IMR-90 (cell line): ENCODE data around the gene NEK8. TPM values are rescaled to one million over a fixed set of nuclear protein-coding genes. Genes with fewer than 3 reads are reported as not detected.

Experiments
- ATAC-seq: fragments of 200-7000 bp; cut with Tn5 transposase; 2 replicates; pipeline ENCODE4 v1.9.1; 2020; ENCODE audit warnings: low read depth, mild to moderate bottlenecking, moderate library complexity
- BruUV-seq: library from RNA; stranded (reverse); fragments of 400-500 nt; replicated peaks from 2 replicates; lab custom pipeline; 2021; lab: Mats Ljungman, UMichigan
- CTCF ChIA-PET: fragments of 300-600 bp; formaldehyde crosslinking; extraction: SDS; loops from one replicate; lab custom pipeline; 2021; ENCODE audit warnings: antibody characterized with exemption; lab: Yijun Ruan, JAX
- POLR2A ChIA-PET: fragments of 300-600 bp; sonication (Branson Sonifier 250); formaldehyde crosslinking; loops from one replicate; lab custom pipeline; 2022; ENCODE audit warnings: antibody characterized with exemption; ENCODE audit not compliant: unreplicated experiment; lab: Charles Lee
- DNase-seq: peaks from one replicate; pipeline ENCODE4 v3.0.0; 2013
- H2AFZ ChIP-seq: replicated peaks from 2 replicates; pipeline ENCODE3; 2013; ENCODE audit warnings: low read length, mild to moderate bottlenecking; ENCODE audit not compliant: poor library complexity
- H2AK5ac ChIP-seq: 2 replicates; pipeline ENCODE4 v1.6.1; 2013; ENCODE audit warnings: low read depth, low read length, inconsistent platforms
- H2AK9ac ChIP-seq: replicated peaks from 2 replicates; pipeline ENCODE3; 2013; ENCODE audit warnings: mild to moderate bottlenecking, low read depth, low read length, moderate library complexity; ENCODE audit not compliant: poor library complexity
- H2BK120ac ChIP-seq: 2 replicates; pipeline ENCODE4 v1.6.1; 2013; ENCODE audit warnings: low read depth, low read length, inconsistent platforms
- H2BK15ac ChIP-seq: 3 replicates; pipeline ENCODE4 v1.6.1; 2013; ENCODE audit warnings: low read depth, low read length, inconsistent platforms
- H2BK20ac ChIP-seq: 2 replicates; pipeline ENCODE4 v1.6.1; 2013; ENCODE audit warnings: low read depth, mild to moderate bottlenecking, inconsistent platforms, low read length, moderate library complexity
- H2BK5ac ChIP-seq: 2 replicates; pipeline ENCODE4 v1.6.1; 2013; ENCODE audit warnings: mild to moderate bottlenecking, low read depth, low read length, inconsistent platforms; ENCODE audit not compliant: poor library complexity, severe bottlenecking
- H3K14ac ChIP-seq: replicated peaks from 2 replicates; pipeline ENCODE4 v1.6.1; 2013; ENCODE audit warnings: low read depth, low read length, inconsistent platforms
- H3K18ac ChIP-seq: 2 replicates; pipeline ENCODE4 v1.6.1; 2013; ENCODE audit warnings: low read depth, low read length, control low read depth
- H3K23ac ChIP-seq: 2 replicates; pipeline ENCODE4 v1.6.1; 2013; ENCODE audit warnings: low read depth, low read length, inconsistent platforms
- H3K27ac ChIP-seq: 2 replicates; pipeline ENCODE4 v1.5.1; 2013; ENCODE audit warnings: mild to moderate bottlenecking, control low read depth, low read length; ENCODE audit not compliant: insufficient read depth
- H3K27me3 ChIP-seq: 2 replicates; pipeline ENCODE4 v1.6.1; 2013; ENCODE audit warnings: low read length; ENCODE audit not compliant: control insufficient read depth, insufficient read depth
- H3K36me3 ChIP-seq: 2 replicates; pipeline ENCODE4 v1.6.1; 2013; ENCODE audit warnings: low read length, mixed read lengths; ENCODE audit not compliant: control insufficient read depth, insufficient read depth
- H3K4ac ChIP-seq: 2 replicates; pipeline ENCODE4 v1.6.1; 2013; ENCODE audit warnings: low read depth, low read length, inconsistent platforms
- H3K4me1 ChIP-seq: 2 replicates; pipeline ENCODE4 v1.6.1; 2013; ENCODE audit warnings: low read length, mixed read lengths; ENCODE audit not compliant: control insufficient read depth, insufficient read depth
- H3K4me2 ChIP-seq: 2 replicates; pipeline ENCODE4 v1.6.1; 2013; ENCODE audit warnings: low read depth, mild to moderate bottlenecking, control low read depth, low read length, moderate library complexity
- H3K4me3 ChIP-seq: 2 replicates; pipeline ENCODE4 v1.5.1; 2013; ENCODE audit warnings: low read depth, mild to moderate bottlenecking, control low read depth, low read length, moderate library complexity; ENCODE audit not compliant: insufficient read depth
- H3K56ac ChIP-seq: 2 replicates; pipeline ENCODE4 v1.6.1; 2013; ENCODE audit warnings: low read length, inconsistent platforms; ENCODE audit not compliant: insufficient read depth; ENCODE audit errors: extremely low read depth
- H3K79me1 ChIP-seq, 2 experiments: 2 replicates each; pipeline ENCODE4 v1.6.1; 2013; ENCODE audit warnings: low read length in 2 of 2, inconsistent platforms in 1 of 2, low read depth in 1 of 2
- H3K9ac ChIP-seq: 2 replicates; pipeline ENCODE4 v1.6.1; 2013; ENCODE audit warnings: low read depth, low read length, control low read depth
- H3K9me1 ChIP-seq: 2 replicates; pipeline ENCODE4 v1.6.1; 2013; ENCODE audit warnings: low read length, inconsistent platforms; ENCODE audit not compliant: insufficient read depth
- H3K9me3 ChIP-seq: 2 replicates; pipeline ENCODE4 v1.6.1; 2013; ENCODE audit warnings: low read length; ENCODE audit not compliant: control insufficient read depth, insufficient read depth
- H4K20me1 ChIP-seq: 2 replicates; pipeline ENCODE4 v1.6.1; 2013; ENCODE audit warnings: low read length, inconsistent platforms; ENCODE audit not compliant: insufficient read depth
- H4K5ac ChIP-seq: 2 replicates; pipeline ENCODE4 v1.6.1; 2013; ENCODE audit warnings: mild to moderate bottlenecking, low read depth, low read length, control low read depth
- H4K8ac ChIP-seq, 2 experiments: 2 replicates each; pipeline ENCODE4 v1.6.1; 2013; ENCODE audit warnings: low read depth in 2 of 2, low read length in 2 of 2, control low read depth in 1 of 2, inconsistent platforms in 1 of 2
- H4K91ac ChIP-seq: 2 replicates; pipeline ENCODE4 v1.6.1; 2013; ENCODE audit warnings: low read depth, low read length, inconsistent platforms; ENCODE audit not compliant: insufficient read depth
- CEBPB ChIP-seq: IDR thresholded peaks from 2 replicates; pipeline ENCODE4 v1.6.1; 2012; ENCODE audit warnings: low read depth, low read length, improper control_type of control experiment
- ELK1 ChIP-seq: fragments of 150-350 bp; IDR thresholded peaks from 2 replicates; pipeline ENCODE4 v1.6.1; 2016; ENCODE audit warnings: low read depth, mild to moderate bottlenecking, low read length, moderate library complexity, borderline replicate concordance
- MXI1 ChIP-seq: IDR thresholded peaks from 2 replicates; pipeline ENCODE4 v1.6.1; 2012; ENCODE audit warnings: low read depth, mild to moderate bottlenecking, low read length, moderate library complexity, borderline replicate concordance
- RAD21 ChIP-seq: IDR thresholded peaks from 2 replicates; pipeline ENCODE4 v1.6.1; 2012; ENCODE audit warnings: low read length, improper control_type of control experiment
- RCOR1 ChIP-seq: IDR thresholded peaks from 2 replicates; pipeline ENCODE4 v1.6.1; 2012; ENCODE audit warnings: mild to moderate bottlenecking, low read length, improper control_type of control experiment; ENCODE audit not compliant: insufficient replicate concordance
- RFX5 ChIP-seq: IDR thresholded peaks from 2 replicates; pipeline ENCODE4 v1.8.0; 2012; ENCODE audit warnings: low read depth, mild to moderate bottlenecking, low read length, moderate library complexity
- WGBS, 2 experiments: methylation state at CpG; one replicate each; pipeline versions ENCODE4 v1.1.5 to v1.1.7; 2013; ENCODE audit warnings: missing lambda C conversion rate in 2 of 2; ENCODE audit not compliant: insufficient read length in 1 of 2; ENCODE audit errors: extremely low coverage in 2 of 2; 5-methylcytosine and 5-hydroxymethylcytosine counted together
- dilution Hi-C: fragments of 300-500 bp; cut with HindIII; formaldehyde crosslinking; loops from one replicate; pipeline ENCODE4 v1.14.3; 2018; ENCODE audit warnings: low sequenced_read_pairs; ENCODE audit not compliant: unreplicated experiment
- in situ Hi-C: fragments of 300-500 bp; cut with MboI; formaldehyde crosslinking; loops from 3 replicates; pipeline ENCODE4 v1.14.3; 2019; ENCODE audit warnings: low sequenced_read_pairs, inconsistent platforms, mixed read lengths
- intact Hi-C: fragments of 100-400 bp; cut with micrococcal nuclease; formaldehyde crosslinking; loops from 2 replicates; pipeline ENCODE4 v1.10.0; 2022
- polyA plus RNA-seq, 3 experiments: library from polyadenylated mRNA; depleted of rRNA; stranded (reverse); fragments of >200 nt; gene quantifications; 2 replicates each; pipeline ENCODE4 v1.2.3, GENCODE V29; 2012; ENCODE audit warnings: low replicate concordance in 1 of 3
- total RNA-seq: library from RNA; depleted of rRNA; stranded (reverse); fragments of >200 nt; gene quantifications from 2 replicates; pipeline ENCODE4 v1.2.3, GENCODE V29; 2012

The NEK8 gene
- total and polyA plus RNA-seq, 2 of the 4 experiments (the other 2 are of a cell fraction) = 4.6 to 5.2 TPM

GRCh38 chr17:28705728-28706334 lies 22.8 kb upstream of the NEK8 start:
- intact Hi-C loops = no loop called here
- POLR2A ChIA-PET = no interaction called here
- in situ Hi-C loops = no loop called here
- H2BK20ac ChIP-seq = no peak overlapping the region
- dilution Hi-C loops = no loop called here
- peaks cover 2% of the 10 kb centered on the region; the same call in 1 of the 2 replicates for H3K4me1 ChIP-seq
- no peaks in the 10 kb centered on the region for H3K27me3 ChIP-seq
- H2BK15ac ChIP-seq = no peak overlapping the region
- no peaks in the 10 kb centered on the region for H3K9me3 ChIP-seq
- H2BK5ac ChIP-seq = no peak overlapping the region
- no peak overlapping the region for H3K14ac ChIP-seq
- no peak overlapping the region for H2AFZ ChIP-seq
- peaks cover 49% of the 10 kb centered on the region for H3K36me3 ChIP-seq
- H4K5ac ChIP-seq = no peak overlapping the region
- no peak overlapping the region for H2BK120ac ChIP-seq
- H3K4me2 ChIP-seq = no peak overlapping the region
- no peak for TF ChIP-seq RCOR1
- TF ChIP-seq MXI1 = no peak
- TF ChIP-seq ELK1 = no peak
- TF ChIP-seq CEBPB = no peak
- no peak for TF ChIP-seq RFX5
- TF ChIP-seq RAD21 = no peak
- BruUV-seq = no TSS peak
- no peak for ATAC-seq
- no peak overlapping the region for H3K56ac ChIP-seq
- H3K9me1 ChIP-seq = peaks cover 8% of the 10 kb centered on the region
- WGBS, 2 experiments = no CpG with 5 or more reads among the region's 10 CpGs
- DNase-seq = no peak
- H3K4ac ChIP-seq = no peak overlapping the region
- H3K79me1 ChIP-seq = peaks cover 6 to 12% of the 10 kb centered on the region in 2 experiments; a peak in 3 of 4 replicates
- CTCF ChIA-PET = no interaction called here
- no peak overlapping the region for H2AK9ac ChIP-seq
- no peak overlapping the region for H3K18ac ChIP-seq
- H3K27ac ChIP-seq = no peak overlapping the region
- no peak overlapping the region for H2AK5ac ChIP-seq
- no peak overlapping the region for H4K91ac ChIP-seq
- H4K8ac ChIP-seq = no peak overlapping the region
- H4K20me1 ChIP-seq = no peaks in the 10 kb centered on the region
- H3K23ac ChIP-seq = no peak overlapping the region
- H3K9ac ChIP-seq = no peak overlapping the region
- no peak overlapping the region for H3K4me3 ChIP-seq
